ENCODE results near the gene NAV3.

The NAV3 gene

GRCh38 chr12:78005094-78005492 is 174.4 kb downstream of the NAV3 start:
- no peak overlapping the region for H3K4me3 Mint-ChIP-seq
- H3K36me3 Mint-ChIP-seq (ENCODE audit: low read depth) = no peaks in the 10 kb centered on the region
- H3K4me1 Mint-ChIP-seq (ENCODE audit: low read depth) = no peaks in the 10 kb centered on the region
- H3K9me3 Mint-ChIP-seq = no peaks in the 10 kb centered on the region
- no peaks in the 10 kb centered on the region for H3K27me3 Mint-ChIP-seq
- no peak overlapping the region for H3K27ac Mint-ChIP-seq

GRCh38 chr12:78007173-78007572 is 176.5 kb downstream of the NAV3 start:
- Mint-ChIP-seq H3K36me3 (ENCODE audit: low read depth) (no peaks in the 10 kb centered on the region), H3K27ac (no peak overlapping the region), H3K4me3 (no peak overlapping the region), H3K27me3 (no peaks in the 10 kb centered on the region), H3K9me3 (peaks cover 2% of the 10 kb centered on the region), H3K4me1 (ENCODE audit: low read depth) (no peaks in the 10 kb centered on the region)

GRCh38 chr12:78009031-78009430 is 178.3 kb downstream of the NAV3 start:
- Mint-ChIP-seq H3K4me3 (no peak overlapping the region), H3K27ac (no peak overlapping the region), H3K27me3 (no peaks in the 10 kb centered on the region), H3K4me1 (ENCODE audit: low read depth) (no peaks in the 10 kb centered on the region), H3K9me3 (peaks cover 12% of the 10 kb centered on the region), H3K36me3 (ENCODE audit: low read depth) (no peaks in the 10 kb centered on the region)

GRCh38 chr12:78018171-78018910 is 187.6 kb downstream of the NAV3 start:
- Mint-ChIP-seq H3K27me3 (no peaks in the 10 kb centered on the region), H3K36me3 (ENCODE audit: low read depth) (no peaks in the 10 kb centered on the region), H3K4me1 (ENCODE audit: low read depth) (no peaks in the 10 kb centered on the region), H3K9me3 (peaks cover 6% of the 10 kb centered on the region), H3K27ac (no peak overlapping the region), H3K4me3 (no peak overlapping the region)

- Mint-ChIP-seq H3K27ac (no peak overlapping the region), H3K27me3 (no peaks in the 10 kb centered on the region), H3K36me3 (ENCODE audit: low read depth) (no peaks in the 10 kb centered on the region), H3K9me3 (peaks cover 4% of the 10 kb centered on the region), H3K4me1 (ENCODE audit: low read depth) (no peaks in the 10 kb centered on the region), H3K4me3 (no peak overlapping the region)
These were observed 188.2 kb downstream of the NAV3 start for GRCh38 chr12:78018939-78019338.

- Mint-ChIP-seq H3K27me3 (no peaks in the 10 kb centered on the region), H3K36me3 (ENCODE audit: low read depth) (no peaks in the 10 kb centered on the region), H3K4me3 (no peak overlapping the region), H3K9me3 (no peaks in the 10 kb centered on the region), H3K4me1 (ENCODE audit: low read depth) (no peaks in the 10 kb centered on the region), H3K27ac (no peak overlapping the region)
These were observed 197.7 kb downstream of the NAV3 start for GRCh38 chr12:78028426-78028825.

GRCh38 chr12:78034025-78034424 is 203.3 kb downstream of the NAV3 start:
- no peak overlapping the region for H3K27ac Mint-ChIP-seq
- no peak overlapping the region for H3K4me3 Mint-ChIP-seq
- peaks cover 7% of the 10 kb centered on the region for H3K9me3 Mint-ChIP-seq
- no peaks in the 10 kb centered on the region for H3K27me3 Mint-ChIP-seq
- no peaks in the 10 kb centered on the region for H3K4me1 Mint-ChIP-seq (ENCODE audit: low read depth)
- H3K36me3 Mint-ChIP-seq (ENCODE audit: low read depth) = no peaks in the 10 kb centered on the region

GRCh38 chr12:78035901-78036606 is 205.4 kb downstream of the NAV3 start:
- H3K27me3 Mint-ChIP-seq = no peaks in the 10 kb centered on the region
- H3K4me3 Mint-ChIP-seq = no peak overlapping the region
- H3K4me1 Mint-ChIP-seq (ENCODE audit: low read depth) = no peaks in the 10 kb centered on the region
- H3K27ac Mint-ChIP-seq = no peak overlapping the region
- peaks cover 7% of the 10 kb centered on the region for H3K9me3 Mint-ChIP-seq
- no peaks in the 10 kb centered on the region for H3K36me3 Mint-ChIP-seq (ENCODE audit: low read depth)

GRCh38 chr12:78036874-78037273 is 206.2 kb downstream of the NAV3 start:
- Mint-ChIP-seq H3K4me3 (no peak overlapping the region), H3K9me3 (peaks cover 9% of the 10 kb centered on the region), H3K4me1 (ENCODE audit: low read depth) (no peaks in the 10 kb centered on the region), H3K36me3 (ENCODE audit: low read depth) (no peaks in the 10 kb centered on the region), H3K27me3 (no peaks in the 10 kb centered on the region), H3K27ac (no peak overlapping the region)

GRCh38 chr12:78037707-78038106 is 207.0 kb downstream of the NAV3 start:
- H3K36me3 Mint-ChIP-seq (ENCODE audit: low read depth) = no peaks in the 10 kb centered on the region
- H3K4me1 Mint-ChIP-seq (ENCODE audit: low read depth) = no peaks in the 10 kb centered on the region
- H3K27me3 Mint-ChIP-seq = no peaks in the 10 kb centered on the region
- peaks cover 11% of the 10 kb centered on the region for H3K9me3 Mint-ChIP-seq
- no peak overlapping the region for H3K4me3 Mint-ChIP-seq
- no peak overlapping the region for H3K27ac Mint-ChIP-seq

GRCh38 chr12:78038541-78038940 is 207.8 kb downstream of the NAV3 start:
- H3K27me3 Mint-ChIP-seq = no peaks in the 10 kb centered on the region
- no peaks in the 10 kb centered on the region for H3K36me3 Mint-ChIP-seq (ENCODE audit: low read depth)
- peaks cover 11% of the 10 kb centered on the region for H3K9me3 Mint-ChIP-seq
- H3K27ac Mint-ChIP-seq = no peak overlapping the region
- H3K4me3 Mint-ChIP-seq = no peak overlapping the region
- H3K4me1 Mint-ChIP-seq (ENCODE audit: low read depth) = no peaks in the 10 kb centered on the region

GRCh38 chr12:78038986-78039385 is 208.3 kb downstream of the NAV3 start:
- Mint-ChIP-seq H3K36me3 (ENCODE audit: low read depth) (no peaks in the 10 kb centered on the region), H3K9me3 (peaks cover 11% of the 10 kb centered on the region), H3K27ac (no peak overlapping the region), H3K4me1 (ENCODE audit: low read depth) (no peaks in the 10 kb centered on the region), H3K27me3 (no peaks in the 10 kb centered on the region), H3K4me3 (no peak overlapping the region)

GRCh38 chr12:78040111-78040510 is 209.4 kb downstream of the NAV3 start:
- H3K4me1 Mint-ChIP-seq (ENCODE audit: low read depth) = no peaks in the 10 kb centered on the region
- no peak overlapping the region for H3K4me3 Mint-ChIP-seq
- H3K9me3 Mint-ChIP-seq = peaks cover 16% of the 10 kb centered on the region
- no peak overlapping the region for H3K27ac Mint-ChIP-seq
- H3K36me3 Mint-ChIP-seq (ENCODE audit: low read depth) = no peaks in the 10 kb centered on the region
- no peaks in the 10 kb centered on the region for H3K27me3 Mint-ChIP-seq

- Mint-ChIP-seq H3K9me3 (peaks cover 14% of the 10 kb centered on the region), H3K27ac (no peak overlapping the region), H3K27me3 (no peaks in the 10 kb centered on the region), H3K4me1 (ENCODE audit: low read depth) (no peaks in the 10 kb centered on the region), H3K4me3 (no peak overlapping the region), H3K36me3 (ENCODE audit: low read depth) (no peaks in the 10 kb centered on the region)
These were observed 220.1 kb downstream of the NAV3 start for GRCh38 chr12:78050790-78051189.

- Mint-ChIP-seq H3K27me3 (no peaks in the 10 kb centered on the region), H3K9me3 (peaks cover 4% of the 10 kb centered on the region), H3K27ac (no peak overlapping the region), H3K36me3 (ENCODE audit: low read depth) (no peaks in the 10 kb centered on the region), H3K4me1 (ENCODE audit: low read depth) (no peaks in the 10 kb centered on the region), H3K4me3 (no peak overlapping the region)
These were observed 224.9 kb downstream of the NAV3 start for GRCh38 chr12:78055545-78055944.

GRCh38 chr12:78057075-78057474 is 226.4 kb downstream of the NAV3 start:
- H3K4me1 Mint-ChIP-seq (ENCODE audit: low read depth) = no peaks in the 10 kb centered on the region
- H3K36me3 Mint-ChIP-seq (ENCODE audit: low read depth) = no peaks in the 10 kb centered on the region
- peaks cover 4% of the 10 kb centered on the region for H3K9me3 Mint-ChIP-seq
- H3K27ac Mint-ChIP-seq = no peak overlapping the region
- H3K27me3 Mint-ChIP-seq = no peaks in the 10 kb centered on the region
- H3K4me3 Mint-ChIP-seq = no peak overlapping the region

Data from stimulated activated naive CD8-positive, alpha-beta T cell treated with anti-CD3 and anti-CD28 coated beads, Interleukin-15, Interleukin-2, amounts not matched to agents 100 ng/mL and 50 ng/mL, for 24 hours (primary cell).